Measurements from ENCODE around the gene INSR.
"Not testable (repeated sequence)": the region's sequence is repeated elsewhere in the genome, so short reads cannot be mapped to it uniquely, and the experiment has no call there.

Gene INSR

GRCh38 chr19:7188698-7189629 lies 105.2 kb downstream of the INSR start:
- no peak for DNase-seq

GRCh38 chr19:7187605-7188339 lies 106.4 kb downstream of the INSR start:
- no peak for DNase-seq

- DNase-seq, result no peak
Measured at GRCh38 chr19:7182489-7182888, 111.7 kb downstream of the INSR start.

GRCh38 chr19:7179917-7180306 lies 114.3 kb downstream of the INSR start:
- no peak for DNase-seq

DNA sequence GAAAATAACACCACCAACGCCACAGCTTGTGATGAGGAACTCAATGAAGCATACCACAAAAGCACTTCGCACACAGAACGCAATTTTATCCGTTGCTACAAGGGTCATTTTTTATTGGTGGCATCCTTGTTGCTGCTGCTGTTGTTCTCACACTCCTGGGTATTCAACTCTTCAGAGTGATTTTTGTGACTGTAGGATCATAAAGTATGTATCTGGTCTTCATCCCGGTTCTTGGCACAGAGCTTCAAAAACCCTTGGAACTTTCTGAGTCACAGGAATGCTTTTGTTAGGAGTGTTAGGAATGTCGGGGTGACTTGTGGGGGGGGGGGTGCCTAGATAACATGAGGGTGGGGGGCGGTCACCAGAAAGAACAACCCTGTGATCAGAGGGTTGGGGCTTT lies 116.3 kb downstream of the INSR start:
- no peak for DNase-seq

- no peak for DNase-seq
Measured at GRCh38 chr19:7176792-7177191, 117.4 kb downstream of the INSR start.

GRCh38 chr19:7172794-7173193 lies 121.4 kb downstream of the INSR start:
- DNase-seq, result no peak

DNA sequence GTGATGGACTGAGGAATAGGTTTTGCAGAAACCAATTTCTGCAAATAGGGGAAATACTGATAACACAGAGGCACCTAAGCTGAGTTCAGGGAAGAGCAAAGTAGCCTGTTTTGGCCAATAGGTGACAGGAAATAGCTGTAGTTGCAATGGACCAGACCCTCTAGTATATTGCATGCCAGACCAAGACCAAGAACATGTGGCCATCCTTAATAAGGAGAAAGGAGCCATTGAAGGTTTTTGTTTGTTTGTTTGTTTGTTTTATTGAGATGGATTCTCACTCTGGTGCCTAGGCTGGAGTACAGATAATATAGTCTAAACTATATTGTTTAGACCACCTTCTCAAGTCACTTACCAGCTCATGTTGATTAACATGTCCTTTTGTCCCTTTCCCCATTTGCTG lies 123.2 kb downstream of the INSR start:
- no peak for DNase-seq

DNA sequence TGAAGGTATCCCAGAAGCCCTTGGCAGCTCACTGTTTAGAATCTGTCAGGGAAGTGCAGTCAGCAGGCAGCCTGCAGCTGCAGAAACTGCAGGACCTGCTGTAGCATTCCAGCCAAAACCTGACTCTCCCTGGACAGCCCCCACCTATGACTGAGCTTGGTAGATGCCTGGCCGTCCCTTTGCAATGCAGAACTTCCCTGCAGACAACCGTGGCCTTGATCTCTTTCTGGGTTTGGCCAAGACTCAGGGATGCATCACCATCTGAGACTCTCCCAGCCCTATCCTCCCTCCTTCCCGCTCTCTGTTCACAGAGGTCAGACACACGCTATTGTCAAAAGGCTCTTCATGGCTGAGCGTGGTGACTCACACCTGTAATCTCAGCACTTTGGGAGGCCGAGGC lies 125.3 kb downstream of the INSR start:
- no peak for DNase-seq

DNA sequence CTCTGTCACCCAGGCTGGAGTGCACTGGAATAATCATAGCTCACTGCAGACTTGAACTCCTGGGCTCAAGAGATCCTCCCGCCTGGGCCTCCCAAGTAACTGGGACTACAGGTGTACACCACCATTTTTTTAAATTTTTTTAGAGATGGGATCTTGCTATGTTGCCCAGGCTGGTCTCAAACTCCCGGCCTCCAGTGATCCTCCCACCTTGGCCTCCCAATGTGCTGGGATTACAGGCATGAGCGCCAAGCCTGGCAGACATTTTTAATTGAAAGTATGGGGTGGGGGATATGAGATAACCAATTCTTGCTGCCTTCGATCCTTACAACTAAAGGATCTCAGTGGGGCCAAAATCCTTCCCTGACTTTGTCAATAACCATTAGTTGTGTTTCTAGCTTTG lies 132.9 kb downstream of the INSR start:
- DNase-seq, result no peak

GRCh38 chr19:7159105-7159933 lies 134.9 kb downstream of the INSR start:
- peak; percentile 84 for DNase-seq

- DNase-seq, result no peak
Measured at GRCh38 chr19:7153022-7153421, 141.2 kb downstream of the INSR start.

GRCh38 chr19:7152568-7152967 lies 141.6 kb downstream of the INSR start:
- no peak for DNase-seq

- no peak for DNase-seq
Measured at GRCh38 chr19:7149956-7150705, 144.1 kb downstream of the INSR start.

DNA sequence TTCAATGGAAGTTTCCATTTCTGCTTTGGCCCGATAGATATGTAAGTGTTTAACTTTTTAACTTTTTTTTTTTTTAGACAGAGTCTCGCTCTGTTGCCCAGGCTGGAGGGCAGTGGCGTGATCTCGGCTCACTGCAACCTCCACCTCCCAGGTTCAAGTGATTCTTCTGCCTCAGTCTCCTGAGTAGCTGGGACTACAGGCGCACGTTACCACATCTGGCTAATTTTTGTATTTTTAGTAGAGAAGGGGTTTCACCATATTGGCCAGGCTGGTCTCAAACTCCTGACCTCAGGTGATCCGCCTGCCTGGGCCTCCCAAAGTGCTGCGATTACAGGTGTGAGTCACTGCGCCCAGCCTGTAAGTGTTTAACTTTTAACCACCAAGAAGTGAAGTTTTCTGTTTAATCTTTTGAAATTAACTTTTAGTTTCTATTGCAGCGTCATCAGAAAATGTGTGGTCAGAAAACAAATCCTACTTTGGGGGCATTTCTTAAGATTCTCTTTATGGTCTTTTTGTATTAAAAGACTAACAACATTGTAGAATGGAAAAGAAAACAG lies 147.0 kb downstream of the INSR start:
- not testable (repeated sequence) for DNase-seq

DNA sequence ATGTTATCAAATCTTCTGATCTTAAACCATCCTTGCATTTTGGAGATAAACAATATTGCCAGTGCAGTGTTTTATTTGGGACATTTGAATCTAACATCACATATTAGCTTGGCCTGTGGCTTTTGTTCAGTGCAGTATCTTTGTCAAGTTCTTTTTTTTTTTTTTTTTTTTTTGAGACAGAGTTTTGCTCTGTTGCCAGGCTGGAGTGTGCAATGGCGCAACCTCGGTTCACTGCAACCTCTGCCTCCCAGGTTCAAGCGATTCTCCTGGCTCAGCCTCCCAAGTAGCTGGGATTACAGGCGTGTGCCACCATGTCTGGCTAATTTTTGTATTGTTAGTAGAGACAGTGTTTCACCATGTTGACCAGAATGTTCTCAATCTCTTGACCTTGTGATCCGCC lies 148.1 kb downstream of the INSR start:
- DNase-seq, result not testable (repeated sequence)

DNA sequence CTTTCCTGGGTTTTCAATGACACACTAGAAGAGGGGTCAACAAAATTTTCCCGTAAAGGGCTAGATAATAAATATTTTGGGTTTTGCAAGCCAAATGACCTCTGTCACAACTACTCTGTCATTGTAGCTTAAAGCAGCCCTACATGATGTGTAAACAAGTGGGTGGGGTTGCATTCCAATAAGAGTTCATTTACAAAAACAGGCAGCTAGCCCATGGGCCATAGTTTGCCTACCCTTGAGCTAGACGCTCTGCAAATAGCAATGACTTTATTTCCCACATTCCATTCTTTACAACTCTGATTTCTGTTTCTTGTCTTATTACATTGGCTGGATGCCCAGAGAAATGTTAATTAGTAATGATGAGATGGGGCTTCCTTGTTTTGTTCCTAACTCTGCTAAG lies 148.7 kb downstream of the INSR start:
- DNase-seq, result no peak

DNA sequence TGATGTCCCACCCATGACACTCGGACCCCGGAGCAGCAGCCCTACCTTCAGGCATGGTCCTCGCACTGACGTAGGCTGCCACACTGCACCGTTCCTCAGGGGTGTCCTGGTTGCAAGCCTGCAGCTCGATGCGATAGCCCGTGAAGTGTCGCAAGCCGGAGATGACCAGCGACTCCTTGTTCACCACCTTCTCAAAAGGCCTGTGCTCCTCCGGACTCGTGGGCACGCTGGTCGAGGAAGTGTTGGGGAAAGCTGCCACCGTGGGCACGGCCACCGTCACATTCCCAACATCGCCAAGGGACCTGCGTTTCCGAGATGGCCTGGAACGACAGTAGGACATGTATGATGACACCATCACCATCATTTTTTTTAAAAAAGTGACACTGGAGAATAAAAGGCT lies 151.4 kb downstream of the INSR start:
- no peak for DNase-seq

DNA sequence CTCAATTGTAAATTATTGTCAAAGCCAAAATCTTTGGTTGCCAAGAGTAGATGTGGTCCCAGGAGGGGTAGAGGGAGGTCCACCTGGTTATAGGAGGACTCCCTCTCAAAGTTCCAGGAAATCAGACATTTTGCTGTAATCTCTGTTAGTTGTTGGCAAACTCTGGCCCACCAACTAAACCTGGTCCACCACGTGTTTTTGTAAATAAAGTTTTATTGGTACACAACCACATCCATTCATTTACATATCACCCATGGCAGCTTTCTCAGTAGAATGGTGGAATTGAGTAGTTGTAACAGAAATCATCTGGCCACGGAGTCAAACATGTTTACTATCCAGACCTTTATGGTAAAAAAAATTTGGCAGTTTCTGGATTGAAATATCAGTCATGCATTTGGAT lies 154.1 kb downstream of the INSR start:
- no peak for DNase-seq

- DNase-seq, result no peak
Measured at GRCh38 chr19:7139095-7139494, 155.1 kb downstream of the INSR start.

DNA sequence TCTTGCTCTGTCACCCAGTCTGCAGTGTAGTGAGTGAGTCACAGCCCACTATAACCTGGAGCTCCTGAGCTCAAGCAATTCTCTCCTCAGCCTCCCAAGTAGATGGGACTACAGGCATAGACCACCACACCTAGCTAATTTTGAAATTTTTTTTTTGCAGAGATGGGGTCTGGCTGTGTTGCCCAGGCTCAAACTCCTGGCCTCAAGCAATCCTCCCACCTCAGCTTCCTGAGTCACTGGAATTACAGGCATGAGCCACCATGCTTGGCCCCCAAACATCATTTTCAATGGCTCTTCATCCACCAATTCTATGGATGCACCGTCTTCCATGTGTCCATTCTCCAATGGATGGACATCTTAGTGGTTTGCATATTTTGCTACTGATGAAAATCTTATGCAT lies 155.8 kb downstream of the INSR start:
- DNase-seq, result no peak

DNA sequence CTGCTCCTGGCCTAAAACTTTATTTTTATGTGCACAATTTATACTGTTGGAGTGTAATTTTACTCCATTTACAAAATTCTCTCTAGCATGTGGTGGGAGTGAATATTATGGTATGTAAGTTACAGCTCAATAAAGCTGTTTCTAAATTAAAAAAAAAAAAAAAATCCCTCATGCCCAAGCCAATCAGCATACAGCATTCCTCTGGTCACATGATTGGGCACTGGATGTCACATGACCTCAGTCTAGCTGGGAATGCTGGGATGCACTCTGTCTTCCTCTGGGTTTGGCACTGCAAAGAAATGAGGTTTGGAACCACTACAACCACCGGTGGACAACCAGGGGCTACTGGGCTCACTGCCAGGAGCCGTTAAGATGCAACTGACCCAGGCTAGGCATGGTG lies 157.1 kb downstream of the INSR start:
- DNase-seq, result no peak
